Peyer's patch (tissue), 4 donors: ENCODE results near the gene GDI2.

ENCODE experiments used
- POLR2A ChIP-seq, 2 donors: fragments of 450-650 bp; IDR thresholded peaks; one replicate each; pipeline ENCODE4 v1.5.1; 2017; ENCODE audit warnings: antibody characterized with exemption in 2 of 2, mild to moderate bottlenecking in 2 of 2, moderate library complexity in 2 of 2
- TF ChIP-seq, protein P1 (sequence below), 6 experiments: fragments of 450-650 bp in 4 of 6; fragments of 200-600 bp in 2 of 6; sonication (generic) in 1 of 6; IDR thresholded peaks; one replicate each; pipeline ENCODE4 v1.5.1; 2017 to 2019; ENCODE audit warnings: antibody characterized with exemption in 6 of 6, mild to moderate bottlenecking in 3 of 6, moderate library complexity in 1 of 6

DNA sequence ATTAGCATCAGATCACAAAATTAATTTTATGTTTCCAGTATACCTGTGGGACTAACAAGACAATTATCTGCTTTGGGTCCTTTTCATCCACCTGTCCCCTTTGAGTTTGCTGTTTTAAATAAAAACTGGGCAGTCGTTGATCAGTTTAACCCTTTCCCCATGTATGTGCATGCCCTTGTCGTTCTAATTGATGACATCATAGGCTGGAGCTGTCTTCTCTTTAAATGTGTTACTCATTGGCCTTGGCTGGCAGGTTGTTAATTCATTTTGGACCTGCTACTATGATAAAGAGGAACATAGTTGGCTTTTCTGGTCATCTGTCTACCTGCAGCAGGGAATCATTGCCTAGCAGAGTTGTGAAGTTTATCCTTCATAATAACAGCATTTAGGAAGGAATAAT lies 74.8 kb downstream of the GDI2 start:
- TF ChIP-seq POLR2A (IDR thresholded peaks at IDR 0.05) = no peak
- TF ChIP-seq, protein P1, sequence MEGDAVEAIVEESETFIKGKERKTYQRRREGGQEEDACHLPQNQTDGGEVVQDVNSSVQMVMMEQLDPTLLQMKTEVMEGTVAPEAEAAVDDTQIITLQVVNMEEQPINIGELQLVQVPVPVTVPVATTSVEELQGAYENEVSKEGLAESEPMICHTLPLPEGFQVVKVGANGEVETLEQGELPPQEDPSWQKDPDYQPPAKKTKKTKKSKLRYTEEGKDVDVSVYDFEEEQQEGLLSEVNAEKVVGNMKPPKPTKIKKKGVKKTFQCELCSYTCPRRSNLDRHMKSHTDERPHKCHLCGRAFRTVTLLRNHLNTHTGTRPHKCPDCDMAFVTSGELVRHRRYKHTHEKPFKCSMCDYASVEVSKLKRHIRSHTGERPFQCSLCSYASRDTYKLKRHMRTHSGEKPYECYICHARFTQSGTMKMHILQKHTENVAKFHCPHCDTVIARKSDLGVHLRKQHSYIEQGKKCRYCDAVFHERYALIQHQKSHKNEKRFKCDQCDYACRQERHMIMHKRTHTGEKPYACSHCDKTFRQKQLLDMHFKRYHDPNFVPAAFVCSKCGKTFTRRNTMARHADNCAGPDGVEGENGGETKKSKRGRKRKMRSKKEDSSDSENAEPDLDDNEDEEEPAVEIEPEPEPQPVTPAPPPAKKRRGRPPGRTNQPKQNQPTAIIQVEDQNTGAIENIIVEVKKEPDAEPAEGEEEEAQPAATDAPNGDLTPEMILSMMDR (IDR thresholded peaks at IDR 0.05) = no peak
